ENCODE data around the gene TRIP6. TPM values are rescaled to one million over a fixed set of nuclear protein-coding genes. Genes with fewer than 3 reads are reported as not detected.
A peak's percentile ranks its signal among the peaks of the same experiment; 100 is the strongest.

TRIP6 gene
- total RNA-seq, 1 donor from 2014 or later, result 14.9 TPM

DNA sequence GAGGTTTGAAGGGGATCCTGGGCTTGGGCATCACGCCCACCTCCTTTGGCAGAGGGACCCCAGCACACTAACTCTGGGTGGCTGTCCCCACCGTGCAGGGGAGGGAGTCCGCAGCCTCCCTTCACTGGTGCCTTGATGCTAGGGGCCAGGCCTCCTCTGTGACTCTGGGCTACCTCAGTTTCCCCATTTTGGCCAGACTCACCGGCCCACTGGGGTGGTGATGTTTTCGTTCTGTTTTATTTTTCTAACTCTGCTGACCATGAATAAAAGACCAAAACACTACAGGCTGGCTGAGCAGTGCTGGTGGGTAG is 503 bp upstream of the TRIP6 start:
- peaks cover 7% of the 10 kb centered on the region for H3K36me3 Mint-ChIP-seq
- H3K27ac Mint-ChIP-seq, result peak overlapping the region; percentile 91
- H3K27ac ChIP-seq, result no peak overlapping the region

DNA sequence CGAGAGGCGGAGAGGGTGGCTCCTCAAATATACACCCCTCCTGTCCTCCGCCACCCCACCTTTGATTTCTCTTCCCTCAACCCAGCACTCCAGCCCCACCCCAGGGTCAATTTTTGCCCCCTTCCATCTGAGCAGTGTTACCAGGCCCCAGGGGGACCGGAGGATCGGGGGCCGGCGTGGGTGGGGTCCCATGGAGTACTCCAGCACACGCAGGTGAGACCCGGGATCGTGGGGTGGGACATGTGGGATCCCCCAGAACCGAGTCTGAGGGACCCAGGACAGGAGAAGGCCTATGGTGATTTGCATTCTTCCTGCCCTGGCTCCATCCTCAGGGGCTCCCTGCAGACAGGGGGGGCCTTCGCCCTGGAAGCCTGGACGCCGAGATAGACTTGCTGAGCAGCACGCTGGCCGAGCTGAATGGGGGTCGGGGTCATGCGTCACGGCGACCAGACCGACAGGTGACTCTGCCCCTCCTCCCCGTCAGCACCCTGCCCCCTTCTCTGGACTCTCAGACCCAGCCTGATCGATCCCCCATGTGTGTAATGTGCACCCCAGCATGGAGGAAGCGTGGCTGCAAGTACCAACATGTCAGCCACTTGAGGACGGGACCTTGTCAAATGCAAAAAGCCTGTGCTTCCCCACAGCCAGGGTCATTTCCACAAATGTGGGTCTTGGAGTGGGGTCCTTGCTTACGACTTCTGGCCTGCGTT is 744 bp downstream of the TRIP6 start:
- Histone ChIP-seq H3K9ac (peak overlapping the region; percentile 90), H3K4me3 (peak overlapping the region; percentile 93), H3K9me3 (ENCODE audit: low read depth) (no peaks in the 10 kb centered on the region), H3K27me3 (no peaks in the 10 kb centered on the region), H2AFZ (replicated peaks) (no peak overlapping the region), H3K4me2 (peak overlapping the region; percentile 98), H3K27ac (no peak overlapping the region), H4K20me1 (ENCODE audit: low read depth) (no peaks in the 10 kb centered on the region), H3F3A (ENCODE audit: low read depth) (peaks cover 10% of the 10 kb centered on the region), H3K79me2 (ENCODE audit: low read depth) (peaks cover 26% of the 10 kb centered on the region), H3K4me1 (peaks cover 13% of the 10 kb centered on the region), H3K36me3 (no peaks in the 10 kb centered on the region)
- peak overlapping the region; percentile 78 for H3K27ac Mint-ChIP-seq
- TF ChIP-seq, protein P1, sequence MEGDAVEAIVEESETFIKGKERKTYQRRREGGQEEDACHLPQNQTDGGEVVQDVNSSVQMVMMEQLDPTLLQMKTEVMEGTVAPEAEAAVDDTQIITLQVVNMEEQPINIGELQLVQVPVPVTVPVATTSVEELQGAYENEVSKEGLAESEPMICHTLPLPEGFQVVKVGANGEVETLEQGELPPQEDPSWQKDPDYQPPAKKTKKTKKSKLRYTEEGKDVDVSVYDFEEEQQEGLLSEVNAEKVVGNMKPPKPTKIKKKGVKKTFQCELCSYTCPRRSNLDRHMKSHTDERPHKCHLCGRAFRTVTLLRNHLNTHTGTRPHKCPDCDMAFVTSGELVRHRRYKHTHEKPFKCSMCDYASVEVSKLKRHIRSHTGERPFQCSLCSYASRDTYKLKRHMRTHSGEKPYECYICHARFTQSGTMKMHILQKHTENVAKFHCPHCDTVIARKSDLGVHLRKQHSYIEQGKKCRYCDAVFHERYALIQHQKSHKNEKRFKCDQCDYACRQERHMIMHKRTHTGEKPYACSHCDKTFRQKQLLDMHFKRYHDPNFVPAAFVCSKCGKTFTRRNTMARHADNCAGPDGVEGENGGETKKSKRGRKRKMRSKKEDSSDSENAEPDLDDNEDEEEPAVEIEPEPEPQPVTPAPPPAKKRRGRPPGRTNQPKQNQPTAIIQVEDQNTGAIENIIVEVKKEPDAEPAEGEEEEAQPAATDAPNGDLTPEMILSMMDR (IDR thresholded peaks at IDR 0.05), result no peak
- TF ChIP-seq EZH2phosphoT487 (IDR thresholded peaks at IDR 0.05), result no peak
- no peak for TF ChIP-seq EZH2 (IDR thresholded peaks at IDR 0.05)
- peaks cover 7% of the 10 kb centered on the region for H3K27me3 Mint-ChIP-seq (ENCODE audit: insufficient read depth, low read depth)
- peaks cover 11% of the 10 kb centered on the region for H3K4me1 Mint-ChIP-seq
- peaks cover 7% of the 10 kb centered on the region for H3K36me3 Mint-ChIP-seq
- no peaks in the 10 kb centered on the region for H3K9me3 Mint-ChIP-seq
- H3K4me3 Mint-ChIP-seq, result peak overlapping the region; percentile 94
- peak; percentile 30 for DNase-seq (ENCODE audit: low spot score)

More for the DNA sequence above, 503 bp upstream of the TRIP6 start:
- peaks cover 10% of the 10 kb centered on the region for H3F3A ChIP-seq (ENCODE audit: low read depth)
- H3K4me3 ChIP-seq, result peak overlapping the region; percentile 93
- peak overlapping the region; percentile 81 for H2AFZ ChIP-seq (replicated peaks)
- Mint-ChIP-seq H3K4me3 (peak overlapping the region; percentile 94), H3K4me1 (peaks cover 11% of the 10 kb centered on the region), H3K27me3 (ENCODE audit: insufficient read depth, low read depth) (peaks cover 5% of the 10 kb centered on the region), H3K9me3 (no peaks in the 10 kb centered on the region)
- peaks cover 26% of the 10 kb centered on the region for H3K79me2 ChIP-seq (ENCODE audit: low read depth)
- H3K36me3 ChIP-seq, result no peaks in the 10 kb centered on the region
- H3K27me3 ChIP-seq, result no peaks in the 10 kb centered on the region
- no peak for DNase-seq (ENCODE audit: low spot score)
- H3K4me2 ChIP-seq, result peak overlapping the region; percentile 98
- no peaks in the 10 kb centered on the region for H3K9me3 ChIP-seq (ENCODE audit: low read depth)
- no peak for TF ChIP-seq EZH2 (IDR thresholded peaks at IDR 0.05)
- TF ChIP-seq, protein P1 (IDR thresholded peaks at IDR 0.05), result no peak
- no peak for TF ChIP-seq EZH2phosphoT487 (IDR thresholded peaks at IDR 0.05)
- H3K4me1 ChIP-seq, result peaks cover 13% of the 10 kb centered on the region
- H4K20me1 ChIP-seq (ENCODE audit: low read depth), result no peaks in the 10 kb centered on the region
- no peak overlapping the region for H3K9ac ChIP-seq

DNA sequence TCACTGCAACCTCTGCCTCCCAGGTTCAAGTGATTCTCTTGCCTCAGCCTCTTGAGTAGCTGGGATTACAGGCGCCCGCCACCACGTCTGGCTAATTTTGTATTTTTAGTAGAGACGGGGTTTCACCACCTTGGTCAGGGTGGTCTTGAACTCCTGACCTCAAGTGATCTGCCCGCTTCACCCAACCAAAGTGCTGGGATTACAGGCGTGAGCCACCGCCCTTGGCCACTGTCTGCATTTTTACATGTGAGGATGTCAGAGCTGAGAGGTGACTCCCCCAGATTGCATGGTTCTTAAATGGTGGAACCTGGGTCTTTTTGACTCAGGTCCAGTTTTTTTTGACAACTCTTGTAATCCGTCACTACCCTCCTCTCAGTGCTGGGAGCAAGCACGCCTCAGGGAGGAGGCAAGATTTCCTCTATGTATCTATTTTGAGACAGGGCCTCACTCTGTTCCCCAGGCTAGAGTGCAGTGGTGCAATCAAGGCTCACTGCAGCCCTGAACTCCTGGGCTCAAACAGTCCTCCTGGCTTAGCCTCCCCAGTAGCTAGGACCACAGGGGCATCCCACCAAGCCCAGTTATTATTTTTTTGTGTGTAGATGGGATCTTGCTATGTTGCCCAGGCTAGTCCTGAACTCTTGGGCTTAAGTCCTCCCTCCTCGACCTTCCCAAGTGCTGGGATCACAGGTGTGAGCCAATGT is 6.6 kb downstream of the TRIP6 start:
- H3K9ac ChIP-seq, result no peak overlapping the region
- TF ChIP-seq EZH2 (IDR thresholded peaks at IDR 0.05) (no peak), EZH2phosphoT487 (IDR thresholded peaks at IDR 0.05) (no peak)
- TF ChIP-seq, protein P1 (IDR thresholded peaks at IDR 0.05), result no peak
- DNase-seq (ENCODE audit: low spot score), result no peak
- H3K4me2 ChIP-seq, result peak overlapping the region; percentile 66
- Mint-ChIP-seq H3K9me3 (no peaks in the 10 kb centered on the region), H3K4me3 (peak overlapping the region; percentile 99), H3K27ac (peak overlapping the region; percentile 99), H3K27me3 (ENCODE audit: insufficient read depth, low read depth) (peaks cover 2% of the 10 kb centered on the region), H3K36me3 (peaks cover 23% of the 10 kb centered on the region), H3K4me1 (peaks cover 35% of the 10 kb centered on the region)
- peaks cover 39% of the 10 kb centered on the region for H3F3A ChIP-seq (ENCODE audit: low read depth)
- H3K9me3 ChIP-seq (ENCODE audit: low read depth), result no peaks in the 10 kb centered on the region
- H4K20me1 ChIP-seq (ENCODE audit: low read depth), result peaks cover 36% of the 10 kb centered on the region
- no peaks in the 10 kb centered on the region for H3K27me3 ChIP-seq
- H3K4me1 ChIP-seq, result peaks cover 22% of the 10 kb centered on the region
- no peak overlapping the region for H2AFZ ChIP-seq (replicated peaks)
- H3K36me3 ChIP-seq, result peaks cover 7% of the 10 kb centered on the region
- H3K27ac ChIP-seq, result peak overlapping the region; percentile 92
- H3K4me3 ChIP-seq, result peak overlapping the region; percentile 91
- H3K79me2 ChIP-seq (ENCODE audit: low read depth), result peaks cover 45% of the 10 kb centered on the region

Measured in neural progenitor cell (in vitro differentiated cells).